GM15510 (cell line): ENCODE measurements around the gene PPP1R26.

Experiments
- POLR2A ChIP-seq: IDR thresholded peaks from 3 replicates; pipeline ENCODE4 v1.6.1; 2011; ENCODE audit warnings: borderline replicate concordance; ENCODE audit not compliant: insufficient read length; ENCODE audit errors: extremely low read depth

PPP1R26 gene

GRCh38 chr9:135479469-135480052 is at the start of gene PPP1R26:
Gene PPP1R26 (plus strand): TSS chr9:135479782. CDS start chr9:135484511, 4,729 bp downstream.
- no peak for TF ChIP-seq POLR2A

- no peak for TF ChIP-seq POLR2A
These were observed 42.3 kb upstream of the PPP1R26 start for GRCh38 chr9:135437259-135437658.

- no peak for TF ChIP-seq POLR2A
These were observed 39.7 kb upstream of the PPP1R26 start for GRCh38 chr9:135439916-135440315.

- no peak for TF ChIP-seq POLR2A
These were observed 39.0 kb upstream of the PPP1R26 start for GRCh38 chr9:135440620-135441019.

GRCh38 chr9:135442075-135442474 is 37.5 kb upstream of the PPP1R26 start:
- TF ChIP-seq POLR2A, result no peak

DNA sequence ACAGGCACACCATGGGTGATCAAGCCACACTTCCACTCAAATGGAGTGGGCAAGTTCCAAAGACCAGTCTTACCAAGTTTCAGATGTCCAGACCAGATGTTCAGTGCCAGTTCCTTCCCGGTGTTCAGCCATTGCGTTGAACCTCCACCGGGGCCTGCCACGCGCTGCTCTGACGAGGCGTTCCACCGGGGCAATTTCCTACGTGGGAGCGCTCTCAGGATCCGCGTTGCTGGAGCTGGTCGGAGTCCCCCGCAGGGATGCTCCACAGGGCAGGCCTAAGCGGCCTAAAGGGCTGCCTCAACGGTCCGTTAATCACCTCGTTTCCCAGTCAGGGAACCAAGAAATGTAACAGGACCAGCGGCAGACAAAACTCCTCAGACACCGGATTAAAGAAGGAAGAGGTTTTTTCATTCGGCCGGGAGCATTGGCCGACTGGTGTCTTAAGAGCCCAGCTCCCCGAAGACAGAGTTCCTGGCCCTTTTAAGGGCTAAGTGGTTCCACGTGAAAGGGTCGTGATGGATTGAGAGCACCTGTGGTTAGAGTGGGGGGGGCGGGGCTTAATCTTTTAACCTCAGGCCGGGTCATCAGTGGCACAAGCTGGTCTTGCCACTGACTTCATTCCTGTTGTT is 35.7 kb upstream of the PPP1R26 start:
- TF ChIP-seq POLR2A, result no peak

- no peak for TF ChIP-seq POLR2A
These were observed 32.5 kb upstream of the PPP1R26 start for GRCh38 chr9:135447126-135447525.

DNA sequence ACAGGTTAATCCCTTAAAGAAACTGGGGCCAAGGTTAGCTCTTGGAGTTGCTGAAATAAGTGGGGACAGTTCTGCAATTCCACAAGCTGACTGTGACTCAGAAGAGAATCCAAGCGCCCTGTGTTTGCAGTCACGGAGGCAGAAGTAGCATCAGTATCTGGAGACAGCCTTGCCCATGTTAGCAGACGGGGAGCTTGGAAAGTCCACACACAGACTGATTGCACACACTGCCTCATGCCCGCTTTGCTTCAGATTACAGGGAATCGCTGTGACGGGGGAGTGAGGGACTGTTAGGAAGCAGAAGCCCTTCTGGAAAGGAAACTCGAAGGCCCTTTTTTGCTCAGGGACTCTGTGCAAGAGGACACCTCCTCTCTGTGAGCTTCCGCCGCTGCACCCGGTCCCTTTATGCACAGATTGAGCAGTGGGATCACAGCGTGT is 30.9 kb upstream of the PPP1R26 start:
- no peak for TF ChIP-seq POLR2A

- no peak for TF ChIP-seq POLR2A
These were observed 28.6 kb upstream of the PPP1R26 start for GRCh38 chr9:135450956-135451355.

GRCh38 chr9:135454737-135455136 is 24.8 kb upstream of the PPP1R26 start:
- no peak for TF ChIP-seq POLR2A

- no peak for TF ChIP-seq POLR2A
These were observed 24.1 kb upstream of the PPP1R26 start for GRCh38 chr9:135455401-135456030.

- TF ChIP-seq POLR2A, result no peak
These were observed 23.0 kb upstream of the PPP1R26 start for GRCh38 chr9:135456436-135457104.

DNA sequence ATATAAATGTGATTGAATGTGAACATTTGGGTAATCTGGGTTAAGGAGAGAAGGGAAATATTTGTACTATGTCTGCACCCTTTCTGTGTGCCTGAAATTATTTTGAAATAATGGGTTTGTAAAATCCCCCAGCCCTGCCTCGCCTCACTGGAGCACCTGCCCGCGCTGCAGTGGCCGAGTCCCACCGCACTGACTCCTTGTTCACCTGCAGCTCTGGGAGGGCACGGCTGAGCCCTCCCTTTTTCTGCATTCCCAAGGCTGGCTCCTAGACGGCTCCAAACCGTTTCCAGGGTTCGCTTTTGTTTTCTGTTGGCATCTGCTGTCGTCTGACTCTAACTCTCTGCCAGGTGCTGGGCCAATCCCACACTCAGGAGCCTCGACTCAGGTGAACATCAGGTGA is 17.6 kb upstream of the PPP1R26 start:
- TF ChIP-seq POLR2A, result no peak

GRCh38 chr9:135463140-135463539 is 16.4 kb upstream of the PPP1R26 start:
- no peak for TF ChIP-seq POLR2A

GRCh38 chr9:135464181-135464580 is 15.4 kb upstream of the PPP1R26 start:
- TF ChIP-seq POLR2A, result no peak
